ENCODE data around the gene LGALS12.

LGALS12 gene

DNA sequence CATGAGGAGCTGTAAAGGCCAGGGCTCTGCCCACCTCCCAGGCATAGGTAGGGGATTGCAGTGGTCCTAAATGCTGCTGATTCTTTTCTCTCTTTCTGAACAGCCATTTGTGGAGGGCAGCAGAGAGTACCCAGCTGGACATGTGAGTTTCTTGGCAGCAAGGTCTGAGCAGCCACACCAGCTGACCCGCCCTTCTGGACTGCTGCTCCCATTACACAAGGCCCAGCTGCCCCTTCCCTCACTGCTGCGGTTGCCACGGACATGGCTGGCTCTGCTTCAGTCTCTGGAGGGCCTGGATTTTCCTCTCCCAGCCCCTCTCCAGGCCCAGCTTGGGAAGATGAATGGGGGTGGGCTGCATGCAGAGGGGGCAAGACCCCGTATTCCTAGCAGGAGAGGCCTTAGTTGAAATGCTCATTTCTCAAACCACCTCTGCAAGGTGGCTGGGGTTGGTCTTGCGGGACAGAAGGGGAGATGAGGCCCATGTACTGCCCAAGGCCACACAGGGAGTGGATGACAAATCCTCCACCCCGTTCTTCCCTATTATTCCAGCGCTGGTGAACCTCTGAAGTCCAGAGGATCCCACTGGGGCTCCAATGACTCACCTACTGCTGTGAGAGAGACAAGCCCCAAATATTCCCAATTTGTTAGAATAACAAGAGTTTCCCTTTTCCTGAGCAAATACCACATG, 4.6 kb downstream of the LGALS12 start:
- no peak for DNase-seq (ENCODE audit: low read depth)
- H3K4me3 ChIP-seq (ENCODE audit: low read length): no peak overlapping the region
- TF ChIP-seq, protein P1, sequence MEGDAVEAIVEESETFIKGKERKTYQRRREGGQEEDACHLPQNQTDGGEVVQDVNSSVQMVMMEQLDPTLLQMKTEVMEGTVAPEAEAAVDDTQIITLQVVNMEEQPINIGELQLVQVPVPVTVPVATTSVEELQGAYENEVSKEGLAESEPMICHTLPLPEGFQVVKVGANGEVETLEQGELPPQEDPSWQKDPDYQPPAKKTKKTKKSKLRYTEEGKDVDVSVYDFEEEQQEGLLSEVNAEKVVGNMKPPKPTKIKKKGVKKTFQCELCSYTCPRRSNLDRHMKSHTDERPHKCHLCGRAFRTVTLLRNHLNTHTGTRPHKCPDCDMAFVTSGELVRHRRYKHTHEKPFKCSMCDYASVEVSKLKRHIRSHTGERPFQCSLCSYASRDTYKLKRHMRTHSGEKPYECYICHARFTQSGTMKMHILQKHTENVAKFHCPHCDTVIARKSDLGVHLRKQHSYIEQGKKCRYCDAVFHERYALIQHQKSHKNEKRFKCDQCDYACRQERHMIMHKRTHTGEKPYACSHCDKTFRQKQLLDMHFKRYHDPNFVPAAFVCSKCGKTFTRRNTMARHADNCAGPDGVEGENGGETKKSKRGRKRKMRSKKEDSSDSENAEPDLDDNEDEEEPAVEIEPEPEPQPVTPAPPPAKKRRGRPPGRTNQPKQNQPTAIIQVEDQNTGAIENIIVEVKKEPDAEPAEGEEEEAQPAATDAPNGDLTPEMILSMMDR (IDR thresholded peaks at IDR 0.05; ENCODE audit: insufficient read depth, low read depth, low read length, missing control alignments): no peak

DNA sequence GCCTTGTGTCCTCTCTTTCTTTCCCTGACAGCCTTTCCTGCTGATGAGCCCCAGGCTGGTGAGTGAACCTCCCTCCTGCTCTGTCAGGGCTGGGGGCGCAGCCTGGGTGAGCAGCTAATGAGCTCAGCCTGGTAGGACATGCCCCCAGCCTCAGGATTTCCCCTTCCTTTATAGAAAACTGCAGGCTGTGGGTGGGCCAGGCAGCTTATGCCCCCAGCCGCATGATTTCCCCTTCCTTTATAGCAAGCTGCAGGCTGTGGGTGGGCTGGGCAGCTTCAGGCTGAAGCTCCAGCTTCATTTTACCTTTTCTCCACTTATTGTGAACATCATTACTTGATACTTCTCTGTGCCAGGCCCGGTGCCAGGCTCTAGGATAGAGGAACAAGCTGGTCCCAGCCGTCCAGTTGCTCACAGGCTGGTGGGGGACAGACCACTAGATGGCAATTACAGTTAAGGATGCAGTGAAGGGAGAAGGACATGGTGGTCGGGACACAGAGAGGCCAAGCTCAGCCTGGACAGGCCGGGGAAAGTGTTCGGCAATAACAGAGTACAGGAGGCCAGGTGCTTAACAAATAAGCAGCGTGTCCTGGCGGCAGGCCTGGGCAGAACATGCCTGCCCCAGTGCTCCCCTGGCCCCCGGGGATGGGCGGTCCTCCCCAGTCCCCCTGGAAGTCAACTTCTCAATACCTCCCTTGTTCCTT, 5.3 kb downstream of the LGALS12 start:
- DNase-seq (ENCODE audit: low read depth): no peak
- TF ChIP-seq, protein P1 (IDR thresholded peaks at IDR 0.05; ENCODE audit: insufficient read depth, low read depth, low read length, missing control alignments): no peak
- H3K4me3 ChIP-seq (ENCODE audit: low read length): no peak overlapping the region

DNA sequence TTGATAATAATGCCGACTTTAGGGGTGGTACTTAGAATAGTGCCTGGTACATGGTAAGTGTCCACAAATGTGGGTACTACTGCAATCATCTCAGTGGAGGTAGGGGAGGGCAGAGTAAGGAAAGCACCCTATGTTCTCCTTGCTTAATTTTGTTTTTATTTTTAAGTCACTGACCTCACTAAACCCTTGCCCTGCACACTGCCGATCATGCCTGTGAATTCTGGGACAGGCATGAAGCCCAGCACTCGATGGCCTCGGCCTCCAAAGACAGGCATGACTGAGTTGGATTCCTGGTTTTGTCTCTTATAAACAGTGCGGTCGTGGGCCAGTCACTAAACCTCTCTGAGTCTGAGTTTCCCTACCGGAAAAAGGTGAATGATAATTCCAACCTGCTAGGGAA, 6.9 kb downstream of the LGALS12 start:
- no peak for DNase-seq (ENCODE audit: low read depth)
- TF ChIP-seq, protein P1 (IDR thresholded peaks at IDR 0.05; ENCODE audit: insufficient read depth, low read depth, low read length, missing control alignments): no peak
- no peak overlapping the region for H3K4me3 ChIP-seq (ENCODE audit: low read length)

DNA sequence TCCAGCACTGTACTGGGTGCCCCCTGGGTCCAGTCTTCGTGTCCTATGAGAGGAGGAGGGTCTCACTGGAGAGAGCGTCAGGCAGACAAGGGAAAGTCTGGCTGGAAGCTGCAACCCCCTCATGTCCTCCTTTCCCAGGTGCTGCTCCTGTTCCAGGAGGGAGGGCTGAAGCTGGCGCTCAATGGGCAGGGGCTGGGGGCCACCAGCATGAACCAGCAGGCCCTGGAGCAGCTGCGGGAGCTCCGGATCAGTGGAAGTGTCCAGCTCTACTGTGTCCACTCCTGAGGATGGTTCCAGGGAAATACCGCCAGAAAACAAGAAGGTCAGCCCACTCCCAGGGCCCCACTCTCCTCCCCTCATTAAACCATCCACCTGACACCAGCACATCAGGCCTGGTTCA, 10.2 kb downstream of the LGALS12 start:
- TF ChIP-seq, protein P1 (IDR thresholded peaks at IDR 0.05; ENCODE audit: insufficient read depth, low read depth, low read length, missing control alignments): no peak
- H3K4me3 ChIP-seq (ENCODE audit: low read length): no peak overlapping the region
- DNase-seq (ENCODE audit: low read depth): no peak

DNA sequence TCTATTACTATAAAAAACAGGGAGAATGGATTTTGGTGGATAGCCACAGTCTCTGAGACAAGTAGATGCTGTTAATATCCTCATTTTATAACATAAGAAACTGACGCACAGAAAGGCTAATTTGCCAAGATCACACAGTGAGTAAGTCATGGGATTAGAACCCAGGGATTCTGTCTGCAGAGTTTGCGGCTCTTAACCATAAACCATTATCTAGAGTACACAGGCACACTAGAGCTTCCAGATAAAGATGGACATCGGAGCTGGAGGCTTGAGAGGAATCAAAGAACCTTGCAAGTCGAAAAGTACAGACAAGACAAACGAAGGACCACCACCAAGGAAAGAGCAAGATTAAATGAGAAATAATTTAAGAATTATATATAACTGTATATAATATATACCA, 11.3 kb downstream of the LGALS12 start:
- no peak overlapping the region for H3K4me3 ChIP-seq (ENCODE audit: low read length)
- TF ChIP-seq, protein P1 (IDR thresholded peaks at IDR 0.05; ENCODE audit: insufficient read depth, low read depth, low read length, missing control alignments): no peak
- DNase-seq (ENCODE audit: low read depth): no peak

DNA sequence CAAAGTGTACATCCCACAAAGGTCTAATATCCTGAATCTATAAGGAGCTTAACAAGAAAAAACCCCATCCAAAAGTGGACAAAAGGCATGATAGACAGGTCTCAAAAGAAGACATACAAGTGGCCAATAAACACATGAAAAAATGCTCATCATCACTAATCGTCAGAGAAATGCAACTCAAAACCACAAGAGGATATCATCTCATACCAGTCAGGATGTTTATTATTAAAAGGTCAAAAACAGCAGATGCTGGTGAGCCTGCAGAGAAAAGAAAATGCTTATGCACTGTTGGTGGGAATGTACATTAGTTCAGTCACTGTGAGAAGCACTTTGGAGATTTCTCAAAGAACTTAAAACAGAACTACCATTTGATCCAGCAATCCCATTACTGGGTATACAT, 12.7 kb downstream of the LGALS12 start:
- TF ChIP-seq, protein P1 (IDR thresholded peaks at IDR 0.05; ENCODE audit: insufficient read depth, low read depth, low read length, missing control alignments): no peak
- no peak overlapping the region for H3K4me3 ChIP-seq (ENCODE audit: low read length)
- DNase-seq (ENCODE audit: low read depth): no peak

Data from epithelial cell of esophagus (primary cell).